T-helper 22 cell (primary cell): Measurements from ENCODE around the gene WDR33.
"Not testable (repeated sequence)": the region's sequence is repeated elsewhere in the genome, so short reads cannot be mapped to it uniquely, and the experiment has no call there.

Experiments used
- DNase-seq: peaks from one replicate; pipeline ENCODE4 v3.0.0-alpha.2; 2020; ENCODE audit warnings: low read depth

Gene WDR33

GRCh38 chr2:127810619-127811396 lies at the start of gene WDR33:
Gene WDR33, minus strand, starts transcription at chr2:127811171. Its CDS starts 40,190 bp downstream, at chr2:127770981.
- DNase-seq = peak; percentile 90

- no peak for DNase-seq
Observed at GRCh38 chr2:127860130-127860529, 49.2 kb upstream of the WDR33 start.

GRCh38 chr2:127859712-127860085 lies 48.7 kb upstream of the WDR33 start:
- peak; percentile 53 for DNase-seq

- DNase-seq = no peak
Observed at GRCh38 chr2:127857265-127857808, 46.4 kb upstream of the WDR33 start.

- no peak for DNase-seq
Observed at GRCh38 chr2:127853671-127854070, 42.7 kb upstream of the WDR33 start.

- no peak for DNase-seq
Observed at GRCh38 chr2:127852388-127852787, 41.4 kb upstream of the WDR33 start.

- DNase-seq = no peak
Observed at GRCh38 chr2:127847931-127848330, 37.0 kb upstream of the WDR33 start.

GRCh38 chr2:127844973-127845372 lies 34.0 kb upstream of the WDR33 start:
- no peak for DNase-seq

GRCh38 chr2:127843677-127844076 lies 32.7 kb upstream of the WDR33 start:
- no peak for DNase-seq

GRCh38 chr2:127841466-127842178 lies 30.7 kb upstream of the WDR33 start:
- no peak for DNase-seq

- no peak for DNase-seq
Observed at GRCh38 chr2:127840893-127841292, 29.9 kb upstream of the WDR33 start.

- no peak for DNase-seq
Observed at GRCh38 chr2:127834951-127835350, 24.0 kb upstream of the WDR33 start.

- peak; percentile 45 for DNase-seq
Observed at GRCh38 chr2:127829845-127830246, 18.9 kb upstream of the WDR33 start.

- not testable (repeated sequence) for DNase-seq
Observed at GRCh38 chr2:127826708-127827107, 15.7 kb upstream of the WDR33 start.

GRCh38 chr2:127826047-127826446 lies 15.1 kb upstream of the WDR33 start:
- no peak for DNase-seq

GRCh38 chr2:127820080-127820668 lies 9.2 kb upstream of the WDR33 start:
- no peak for DNase-seq

- DNase-seq = no peak
Observed at GRCh38 chr2:127818794-127819425, 7.9 kb upstream of the WDR33 start.

GRCh38 chr2:127818241-127818640 lies 7.3 kb upstream of the WDR33 start:
- DNase-seq = no peak

GRCh38 chr2:127814677-127815076 lies 3.7 kb upstream of the WDR33 start:
- no peak for DNase-seq

- DNase-seq = not testable (repeated sequence)
Observed at GRCh38 chr2:127812441-127812840, 1.5 kb upstream of the WDR33 start.

GRCh38 chr2:127811397-127812321 lies 688 bp upstream of the WDR33 start:
- DNase-seq = no peak
